ENCODE results near the gene HPSE2. TPM values are rescaled to one million over a fixed set of nuclear protein-coding genes. Genes with fewer than 3 reads are reported as not detected.
"Not testable (repeated sequence)": the region's sequence is repeated elsewhere in the genome, so short reads cannot be mapped to it uniquely, and the experiment has no call there.

Gene HPSE2
- total RNA-seq, 1 donor from 2014 or later: not detected

DNA sequence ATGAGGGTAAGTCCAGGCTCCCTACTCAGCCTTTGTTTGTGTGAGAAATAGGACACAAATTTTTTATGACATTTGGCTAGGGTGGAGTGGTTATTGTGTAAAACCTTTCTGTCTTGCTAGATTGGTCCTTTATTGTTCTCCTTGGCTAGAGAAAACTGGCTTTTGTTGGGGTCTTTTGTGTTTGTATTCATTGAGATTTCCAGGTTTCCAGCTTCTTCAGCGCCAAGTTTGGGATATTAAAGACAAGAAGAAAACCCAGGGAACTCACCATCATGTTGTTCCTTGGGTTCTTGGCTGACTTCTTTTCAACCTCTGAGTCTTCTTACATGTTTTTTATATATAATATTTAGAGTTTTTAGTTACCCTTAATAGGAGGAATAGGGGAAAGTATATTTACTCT is 310.0 kb downstream of the HPSE2 start:
- FAIRE-seq (no peak), DNase-seq (ENCODE audit: low spot score in 2 of 2) (no peak)

DNA sequence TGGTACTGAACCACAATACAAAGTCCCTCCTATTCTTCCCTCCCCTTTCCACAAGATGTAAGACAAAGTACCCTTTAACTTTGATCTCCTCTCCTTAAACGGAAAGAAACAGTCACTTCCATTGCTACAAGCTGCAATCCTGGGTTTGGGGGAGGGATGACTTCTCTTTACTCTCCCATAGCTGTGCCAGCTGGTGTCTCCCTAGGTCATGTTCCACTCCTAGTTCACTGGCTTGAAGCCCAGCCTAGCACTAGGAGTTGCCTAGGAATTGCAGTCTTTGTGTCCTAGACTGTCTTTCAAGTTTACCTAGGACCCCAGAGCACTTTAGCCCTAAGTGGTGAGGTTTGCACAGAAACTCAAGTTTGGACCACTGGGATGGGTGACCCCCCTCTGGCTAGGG is 311.1 kb downstream of the HPSE2 start:
- no peak for DNase-seq (ENCODE audit: low spot score in 2 of 2)
- FAIRE-seq: no peak

DNA sequence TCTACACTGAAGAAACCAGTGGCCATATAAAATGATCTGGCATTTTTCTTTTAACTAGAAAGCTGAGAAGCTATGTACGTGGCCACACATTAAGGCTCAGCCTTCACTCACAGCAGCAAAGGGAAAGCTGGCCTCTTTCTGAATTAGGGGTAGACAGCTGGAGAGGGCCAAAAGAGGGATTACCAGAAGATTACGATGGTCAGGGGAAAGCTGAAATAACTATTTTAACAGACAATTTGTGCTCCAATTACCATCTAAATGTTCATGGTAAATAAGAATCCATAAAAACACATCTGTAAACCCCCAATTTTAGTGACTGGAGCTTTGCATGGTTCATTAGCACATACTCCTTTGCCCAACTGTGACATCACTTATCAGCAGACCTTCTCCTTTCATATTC is 314.3 kb downstream of the HPSE2 start:
- no peak for DNase-seq (ENCODE audit: low spot score in 2 of 2)
- FAIRE-seq: no peak

GRCh38 chr10:98920807-98921206 is 314.8 kb downstream of the HPSE2 start:
- no peak for FAIRE-seq

DNA sequence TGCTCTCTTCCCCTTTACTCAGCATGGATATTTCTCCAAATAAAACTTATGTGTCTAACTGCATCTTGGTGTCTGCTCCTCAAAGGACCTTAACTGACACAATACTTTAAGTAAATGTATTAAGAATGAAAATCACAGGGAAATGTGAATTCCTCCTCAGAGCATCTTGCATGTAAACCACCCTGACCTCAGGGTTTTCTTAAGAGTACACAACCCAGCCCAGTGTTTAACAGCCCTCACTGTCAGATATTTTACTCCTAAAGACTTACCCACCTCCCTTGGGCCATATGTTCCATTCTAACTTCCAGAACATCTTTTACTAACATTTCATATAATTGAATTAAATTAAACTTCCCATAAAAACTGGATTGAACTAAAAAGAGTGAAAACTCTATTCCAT is 315.3 kb downstream of the HPSE2 start:
- no peak for FAIRE-seq

More at GRCh38 chr10:98920807-98921206, 314.8 kb downstream of the HPSE2 start:
- DNase-seq (ENCODE audit: low spot score in 2 of 2): no peak

GRCh38 chr10:98919899-98920298 is 315.8 kb downstream of the HPSE2 start:
- no peak for FAIRE-seq
- DNase-seq (ENCODE audit: low spot score in 2 of 2): no peak

More for the DNA sequence above, 315.3 kb downstream of the HPSE2 start:
- no peak for DNase-seq (ENCODE audit: low spot score in 2 of 2)

DNA sequence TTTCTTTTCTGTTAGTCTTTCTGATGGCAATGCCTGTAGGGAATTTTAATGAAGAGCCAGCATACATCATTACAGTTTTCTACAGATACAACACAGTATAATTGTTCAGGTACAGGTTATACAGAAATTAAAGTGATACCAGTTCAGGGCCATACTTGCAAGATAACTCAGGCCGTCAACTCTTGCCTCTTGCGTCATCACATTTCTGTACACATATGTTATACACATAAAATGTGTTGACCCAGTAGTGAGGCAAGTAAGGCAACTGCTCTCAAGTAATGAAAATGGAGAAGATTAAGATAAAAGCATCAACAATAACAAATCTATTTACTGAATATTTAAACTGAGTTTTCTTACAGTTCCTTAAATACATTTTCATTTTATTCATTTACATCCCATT is 317.8 kb downstream of the HPSE2 start:
- FAIRE-seq (no peak), DNase-seq (ENCODE audit: low spot score in 2 of 2) (no peak)

- FAIRE-seq: no peak
Observed at GRCh38 chr10:98916526-98917125, 319.0 kb downstream of the HPSE2 start.

GRCh38 chr10:98915911-98916310 is 319.7 kb downstream of the HPSE2 start:
- FAIRE-seq (no peak), DNase-seq (ENCODE audit: low spot score in 2 of 2) (no peak)

More at GRCh38 chr10:98916526-98917125, 319.0 kb downstream of the HPSE2 start:
- no peak for DNase-seq (ENCODE audit: low spot score in 2 of 2)

DNA sequence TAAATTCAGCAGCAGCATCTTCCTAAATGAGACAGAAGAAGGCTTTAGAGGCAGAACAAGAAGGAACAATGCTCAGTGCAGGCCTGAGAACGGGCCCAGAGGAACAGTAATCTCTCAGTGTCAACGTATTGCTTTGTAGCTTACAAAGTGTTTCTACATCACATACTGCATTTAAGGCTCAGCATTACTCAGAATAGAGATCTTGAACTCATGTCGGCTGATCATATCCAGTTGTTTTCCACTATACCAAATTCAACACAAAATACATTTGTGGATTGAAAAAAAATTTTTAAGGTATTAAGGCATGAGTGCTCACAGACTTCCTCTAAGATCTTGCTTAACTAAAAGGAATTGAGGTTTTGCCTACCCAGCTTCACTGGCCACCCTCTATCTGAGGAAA is 325.1 kb downstream of the HPSE2 start:
- FAIRE-seq: no peak
- no peak for DNase-seq (ENCODE audit: low spot score in 2 of 2)

DNA sequence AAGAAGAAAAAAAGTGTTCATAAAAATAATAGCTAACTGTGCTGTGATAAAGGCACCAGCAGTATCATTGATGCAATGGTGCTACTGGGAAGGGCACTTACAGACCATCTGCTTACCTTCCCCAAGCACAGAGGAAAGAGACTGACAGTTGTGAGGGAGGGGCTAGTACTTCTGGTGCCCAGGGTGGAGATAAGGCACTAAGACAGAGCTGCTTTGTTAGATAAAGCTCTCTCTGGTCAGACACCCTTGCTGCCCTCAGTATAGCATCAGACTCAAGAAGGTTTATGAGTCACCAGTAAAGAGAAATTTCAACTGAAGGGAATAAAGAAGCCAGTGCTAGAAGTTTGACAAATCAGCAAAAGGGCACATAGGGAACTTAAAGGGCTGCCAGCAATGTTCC is 325.6 kb downstream of the HPSE2 start:
- FAIRE-seq (no peak), DNase-seq (ENCODE audit: low spot score in 2 of 2) (no peak)

DNA sequence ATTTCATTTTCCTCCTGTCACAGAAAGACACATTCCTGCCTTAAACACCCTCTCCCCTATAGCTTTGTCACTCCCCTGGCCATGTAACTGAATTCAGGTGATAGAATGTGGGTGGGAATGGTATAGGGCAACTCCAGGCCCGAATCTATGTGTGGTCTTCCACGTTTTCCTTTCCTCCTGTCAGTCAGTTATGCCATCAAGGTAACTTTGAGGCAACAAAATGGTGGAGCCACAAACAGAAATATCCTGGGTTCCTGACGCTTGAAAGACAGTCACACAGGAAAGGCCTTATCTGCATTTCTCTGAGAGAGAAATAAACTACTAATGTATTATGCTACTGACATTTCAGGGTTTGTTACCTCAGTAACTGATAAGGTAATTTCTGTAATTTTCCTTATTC is 326.8 kb downstream of the HPSE2 start:
- FAIRE-seq (no peak), DNase-seq (ENCODE audit: low spot score in 2 of 2) (no peak)

DNA sequence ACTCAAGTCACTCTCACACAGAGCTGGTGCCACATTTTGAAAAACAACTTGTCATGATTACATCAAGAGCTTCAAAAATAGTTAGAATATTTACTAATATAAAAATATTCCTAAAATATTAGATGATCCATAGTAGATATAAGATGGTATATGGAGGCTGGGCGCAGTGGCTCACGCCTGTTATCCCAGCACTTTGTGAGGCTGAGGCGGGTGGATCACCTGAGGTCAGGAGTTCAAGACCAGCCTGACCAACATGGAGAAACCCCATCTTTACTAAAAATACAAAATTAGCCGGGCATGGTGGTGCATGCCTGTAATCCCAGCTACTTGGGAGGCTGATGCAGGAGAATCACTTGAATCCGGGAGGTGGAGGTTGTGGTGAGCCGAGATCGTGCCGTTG is 327.4 kb downstream of the HPSE2 start:
- not testable (repeated sequence) for FAIRE-seq; DNase-seq (ENCODE audit: low spot score in 2 of 2)

- no peak for DNase-seq (ENCODE audit: low spot score in 2 of 2)
- FAIRE-seq: no peak
Observed at GRCh38 chr10:98901441-98902110, 334.1 kb downstream of the HPSE2 start.

DNA sequence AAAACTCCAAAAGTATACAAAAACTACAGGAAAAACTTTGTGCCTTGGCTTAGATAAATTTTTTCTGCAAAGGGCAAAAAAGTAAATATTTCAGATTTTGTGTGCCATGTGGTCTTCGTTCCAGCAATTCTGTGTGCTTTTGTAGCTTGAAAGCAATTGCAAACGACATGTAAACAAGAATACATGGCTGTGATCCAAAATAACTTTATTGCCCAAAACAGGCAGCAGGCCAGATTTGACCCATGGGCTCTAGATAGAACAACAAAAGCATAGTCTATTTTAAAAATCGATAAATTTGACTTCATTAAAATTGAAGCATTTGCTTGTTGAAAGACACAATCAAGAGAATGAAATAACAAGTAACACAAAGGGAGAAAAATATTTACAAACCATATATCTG is 336.6 kb downstream of the HPSE2 start:
- DNase-seq (ENCODE audit: low spot score in 2 of 2): no peak
- no peak for FAIRE-seq

DNA sequence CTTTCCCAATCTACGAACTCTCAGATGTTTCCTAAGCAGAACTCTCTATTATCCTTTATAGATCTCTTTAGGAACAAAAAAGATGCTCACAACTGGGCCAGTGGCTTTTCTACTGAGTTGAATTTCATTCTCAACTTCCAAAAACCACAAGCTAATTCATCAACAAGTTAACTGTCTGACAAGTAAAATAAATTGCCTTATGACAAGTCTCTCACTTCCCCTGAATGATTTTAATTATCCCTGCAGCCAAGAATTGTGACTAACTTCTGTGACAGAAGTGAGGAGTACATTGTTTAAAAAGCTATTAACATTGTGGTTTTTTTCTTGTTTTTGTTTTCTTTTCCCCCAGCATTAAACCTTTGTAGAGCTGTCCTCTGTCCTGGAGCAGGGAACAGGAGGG is 343.1 kb downstream of the HPSE2 start:
- FAIRE-seq (no peak), DNase-seq (ENCODE audit: low spot score in 2 of 2) (no peak)

GRCh38 chr10:98886686-98887085 is 349.0 kb downstream of the HPSE2 start:
- DNase-seq (ENCODE audit: low spot score in 2 of 2) (no peak), FAIRE-seq (no peak)

- DNase-seq (ENCODE audit: low spot score in 2 of 2): no peak
- no peak for FAIRE-seq
Observed at GRCh38 chr10:98885378-98885777, 350.3 kb downstream of the HPSE2 start.

DNA sequence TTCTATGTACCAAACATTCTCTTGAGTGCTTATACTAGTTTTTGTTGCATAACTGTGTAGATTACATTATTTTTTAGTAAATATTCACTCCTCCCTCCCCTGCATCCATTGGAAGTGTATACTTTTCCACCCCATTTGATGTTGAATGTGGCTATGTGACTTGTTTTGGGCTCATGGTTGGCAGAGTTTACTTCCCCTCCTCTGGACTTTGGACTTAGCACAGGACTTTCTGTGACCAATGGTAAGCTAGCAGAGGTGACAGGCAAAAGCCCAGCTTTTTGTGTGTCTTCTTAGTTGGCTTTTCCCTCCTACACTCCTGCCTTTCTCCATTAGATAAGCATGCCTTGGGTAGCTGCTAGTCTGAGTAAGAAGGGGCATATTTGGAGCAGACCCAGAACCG is 353.9 kb downstream of the HPSE2 start:
- FAIRE-seq (no peak), DNase-seq (ENCODE audit: low spot score in 2 of 2) (no peak)

GRCh38 chr10:98880971-98881370 is 354.7 kb downstream of the HPSE2 start:
- FAIRE-seq: no peak

GRCh38 chr10:98878921-98879320 is 356.7 kb downstream of the HPSE2 start:
- DNase-seq (ENCODE audit: low spot score in 2 of 2) (no peak), FAIRE-seq (no peak)

More at GRCh38 chr10:98880971-98881370, 354.7 kb downstream of the HPSE2 start:
- no peak for DNase-seq (ENCODE audit: low spot score in 2 of 2)

DNA sequence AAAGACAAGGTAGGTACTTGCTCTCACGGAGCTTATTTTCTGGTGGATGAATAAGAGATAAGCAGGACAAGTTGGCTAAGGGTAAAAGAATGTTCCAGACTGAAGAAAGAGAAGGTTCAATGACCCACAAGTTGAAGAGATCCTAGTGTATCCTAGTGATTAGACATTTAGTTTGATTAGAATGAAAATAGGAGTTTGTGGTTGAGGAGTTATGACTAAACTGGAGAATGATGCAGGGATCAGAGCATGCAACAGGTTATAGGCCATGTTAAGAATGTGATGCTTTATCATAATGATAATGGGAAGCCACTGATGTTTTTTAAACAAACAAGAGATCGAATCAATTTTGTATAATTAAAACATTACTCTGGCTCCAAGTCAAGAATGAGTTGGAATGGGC is 357.2 kb downstream of the HPSE2 start:
- DNase-seq (ENCODE audit: low spot score in 2 of 2) (no peak), FAIRE-seq (no peak)
